Keratinocyte (primary cell): Measurements from ENCODE around the gene ZCCHC24.

Experiments
- EZH2 ChIP-seq: IDR thresholded peaks from one replicate; pipeline ENCODE4 v1.6.1; 2012; ENCODE audit warnings: inconsistent platforms, mild to moderate bottlenecking, low read length, moderate library complexity
- TF ChIP-seq, protein P1 (sequence below), 3 experiments: IDR thresholded peaks in 1 of 3; conservative IDR thresholded peaks in 1 of 3; optimal IDR thresholded peaks in 1 of 3; 2 replicates in 2 of 3; 3 replicates in 1 of 3; pipeline versions ENCODE3 to v1.5.1; 2011; ENCODE audit warnings: low read length in 3 of 3, mild to moderate bottlenecking in 3 of 3, moderate library complexity in 2 of 3, control low read depth in 1 of 3, inconsistent platforms in 1 of 3; ENCODE audit not compliant: insufficient read depth in 2 of 3; ENCODE audit errors: extremely low read depth in 1 of 3

DNA sequence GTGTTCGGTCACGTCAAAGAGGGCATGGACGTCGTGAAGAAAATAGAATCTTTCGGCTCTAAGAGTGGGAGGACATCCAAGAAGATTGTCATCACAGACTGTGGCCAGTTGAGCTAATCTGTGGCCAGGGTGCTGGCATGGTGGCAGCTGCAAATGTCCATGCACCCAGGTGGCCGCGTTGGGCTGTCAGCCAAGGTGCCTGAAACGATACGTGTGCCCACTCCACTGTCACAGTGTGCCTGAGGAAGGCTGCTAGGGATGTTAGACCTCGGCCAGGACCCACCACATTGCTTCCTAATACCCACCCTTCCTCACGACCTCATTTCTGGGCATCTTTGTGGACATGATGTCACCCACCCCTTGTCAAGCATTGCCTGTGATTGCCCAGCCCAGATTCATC is 91.7 kb downstream of the ZCCHC24 start:
- TF ChIP-seq, protein P1, sequence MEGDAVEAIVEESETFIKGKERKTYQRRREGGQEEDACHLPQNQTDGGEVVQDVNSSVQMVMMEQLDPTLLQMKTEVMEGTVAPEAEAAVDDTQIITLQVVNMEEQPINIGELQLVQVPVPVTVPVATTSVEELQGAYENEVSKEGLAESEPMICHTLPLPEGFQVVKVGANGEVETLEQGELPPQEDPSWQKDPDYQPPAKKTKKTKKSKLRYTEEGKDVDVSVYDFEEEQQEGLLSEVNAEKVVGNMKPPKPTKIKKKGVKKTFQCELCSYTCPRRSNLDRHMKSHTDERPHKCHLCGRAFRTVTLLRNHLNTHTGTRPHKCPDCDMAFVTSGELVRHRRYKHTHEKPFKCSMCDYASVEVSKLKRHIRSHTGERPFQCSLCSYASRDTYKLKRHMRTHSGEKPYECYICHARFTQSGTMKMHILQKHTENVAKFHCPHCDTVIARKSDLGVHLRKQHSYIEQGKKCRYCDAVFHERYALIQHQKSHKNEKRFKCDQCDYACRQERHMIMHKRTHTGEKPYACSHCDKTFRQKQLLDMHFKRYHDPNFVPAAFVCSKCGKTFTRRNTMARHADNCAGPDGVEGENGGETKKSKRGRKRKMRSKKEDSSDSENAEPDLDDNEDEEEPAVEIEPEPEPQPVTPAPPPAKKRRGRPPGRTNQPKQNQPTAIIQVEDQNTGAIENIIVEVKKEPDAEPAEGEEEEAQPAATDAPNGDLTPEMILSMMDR (optimal IDR thresholded peaks at IDR 0.05 in 1 of 3, IDR thresholded peaks at IDR 0.05 in 1 of 3, conservative IDR thresholded peaks at IDR 0.05 in 1 of 3; ENCODE audit: extremely low read depth in 1 of 3, insufficient read depth in 2 of 3, low read length in 3 of 3) = no peak
- TF ChIP-seq EZH2 = no peak
